OCI-LY1 (cell line): ENCODE data around the gene PTPN18.
A peak's percentile ranks its signal among the peaks of the same experiment; 100 is the strongest.

Experiments used
- H2AFZ ChIP-seq: fragments of 200-600 bp; sonication (generic), shearing (Covaris generic); 2 replicates; pipeline ENCODE4 v1.6.0; 2014; ENCODE audit warnings: antibody characterized with exemption, mild to moderate bottlenecking, low read length
- H3F3A ChIP-seq: fragments of 200-600 bp; sonication (generic), shearing (Covaris generic); 2 replicates; pipeline ENCODE4 v1.6.0; 2014; ENCODE audit warnings: mild to moderate bottlenecking, antibody characterized with exemption, low read length, moderate library complexity; ENCODE audit not compliant: insufficient read depth
- H3K27ac ChIP-seq: fragments of 200-600 bp; sonication (generic); 2 replicates; pipeline ENCODE4 v1.5.1; 2014; ENCODE audit warnings: low read length, mixed run types, mild to moderate bottlenecking, low read depth; ENCODE audit not compliant: poor library complexity, severe bottlenecking
- H3K27me3 ChIP-seq: fragments of 200-600 bp; sonication (generic); 2 replicates; pipeline ENCODE4 v1.6.0; 2014; ENCODE audit warnings: antibody characterized with exemption, mild to moderate bottlenecking, low read length, moderate library complexity; ENCODE audit not compliant: insufficient read depth
- H3K36me3 ChIP-seq: fragments of 200-600 bp; sonication (generic); 2 replicates; pipeline ENCODE4 v1.6.1; 2014; ENCODE audit warnings: mild to moderate bottlenecking, antibody characterized with exemption, low read length, moderate library complexity, mixed read lengths; ENCODE audit not compliant: insufficient read depth
- H3K4me1 ChIP-seq: fragments of 200-600 bp; sonication (generic); 2 replicates; pipeline ENCODE4 v1.5.1; 2014; ENCODE audit warnings: mild to moderate bottlenecking, low read length, moderate library complexity; ENCODE audit not compliant: insufficient read depth, severe bottlenecking
- H3K4me2 ChIP-seq: fragments of 200-600 bp; sonication (generic), shearing (Covaris generic); 2 replicates; pipeline ENCODE4 v1.6.1; 2014; ENCODE audit warnings: low read length
- H3K4me3 ChIP-seq: fragments of 200-600 bp; sonication (generic); 2 replicates; pipeline ENCODE4 v1.5.1; 2014; ENCODE audit warnings: low read length, low read depth, mild to moderate bottlenecking, mixed read lengths; ENCODE audit not compliant: poor library complexity, severe bottlenecking
- H3K79me2 ChIP-seq: fragments of 200-600 bp; shearing (Covaris generic); 2 replicates; pipeline ENCODE4 v1.6.1; 2016; ENCODE audit warnings: mixed run types, low read length, mixed read lengths; ENCODE audit not compliant: insufficient read depth
- H3K9ac ChIP-seq: fragments of 200-600 bp; sonication (generic), shearing (Covaris generic); 2 replicates; pipeline ENCODE4 v1.6.1; 2014; ENCODE audit warnings: mild to moderate bottlenecking, low read length, mixed read lengths
- H3K9me2 ChIP-seq: fragments of 200-600 bp; sonication (generic), shearing (Covaris generic); 2 replicates; pipeline ENCODE4 v1.6.1; 2014; ENCODE audit warnings: low read depth, mild to moderate bottlenecking, low read length, mixed read lengths
- H3K9me3 ChIP-seq: fragments of 200-600 bp; shearing (Covaris generic); 2 replicates; pipeline ENCODE4 v1.6.1; 2014; ENCODE audit warnings: low read length, mixed read lengths
- H4K20me1 ChIP-seq: fragments of 200-600 bp; sonication (generic), shearing (Covaris generic); 2 replicates; pipeline ENCODE4 v1.6.0; 2016; ENCODE audit warnings: mild to moderate bottlenecking, low read length; ENCODE audit not compliant: insufficient read depth
- EZH2 ChIP-seq: fragments of 200-600 bp; sonication (generic), shearing (Covaris generic); IDR thresholded peaks from 2 replicates; pipeline ENCODE4 v1.8.0; 2017; ENCODE audit warnings: borderline replicate concordance, mixed run types, mild to moderate bottlenecking, antibody characterized with exemption, low read length, moderate library complexity, mixed read lengths
- TF ChIP-seq, protein P1 (sequence below): fragments of 200-600 bp; sonication (generic), shearing (Covaris generic); IDR thresholded peaks from 2 replicates; pipeline ENCODE4 v1.5.1; 2017; ENCODE audit warnings: mild to moderate bottlenecking, antibody characterized with exemption, low read length, moderate library complexity, mixed read lengths

The PTPN18 gene

DNA sequence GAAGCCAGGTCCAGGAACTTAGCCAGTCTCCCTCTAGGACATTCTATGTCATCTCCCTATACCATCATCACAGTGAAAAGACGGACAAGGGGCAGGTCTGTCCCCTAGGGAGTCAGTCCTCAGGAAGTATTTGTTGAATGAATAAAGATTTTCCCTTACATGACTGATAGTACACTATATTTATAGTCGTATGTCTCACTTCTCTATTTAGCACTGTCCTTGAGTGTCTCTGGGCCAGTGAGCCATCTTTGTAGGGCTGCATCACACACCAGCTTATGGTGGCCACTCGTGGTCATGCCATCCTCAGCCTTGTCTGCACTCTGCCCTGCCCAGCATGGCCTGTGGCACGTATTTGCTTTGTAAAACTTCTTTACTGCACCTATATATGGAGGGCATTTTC lies 25.8 kb downstream of the PTPN18 start:
- Histone ChIP-seq H3K27me3 (no peaks in the 10 kb centered on the region), H3K4me3 (no peak overlapping the region), H3K9ac (peak overlapping the region; percentile 40; the same call in 1 of the 2 replicates), H3K79me2 (peaks cover 9% of the 10 kb centered on the region; the same call in 1 of the 2 replicates), H3F3A (no peaks in the 10 kb centered on the region), H3K9me2 (no peaks in the 10 kb centered on the region), H4K20me1 (no peaks in the 10 kb centered on the region), H3K36me3 (peaks cover 60% of the 10 kb centered on the region), H2AFZ (no peak overlapping the region), H3K9me3 (no peaks in the 10 kb centered on the region), H3K4me1 (peaks cover 79% of the 10 kb centered on the region), H3K4me2 (peak overlapping the region; percentile 36; the same call in 1 of the 2 replicates), H3K27ac (peak overlapping the region; percentile 92)
- TF ChIP-seq EZH2: no peak
- TF ChIP-seq, protein P1, sequence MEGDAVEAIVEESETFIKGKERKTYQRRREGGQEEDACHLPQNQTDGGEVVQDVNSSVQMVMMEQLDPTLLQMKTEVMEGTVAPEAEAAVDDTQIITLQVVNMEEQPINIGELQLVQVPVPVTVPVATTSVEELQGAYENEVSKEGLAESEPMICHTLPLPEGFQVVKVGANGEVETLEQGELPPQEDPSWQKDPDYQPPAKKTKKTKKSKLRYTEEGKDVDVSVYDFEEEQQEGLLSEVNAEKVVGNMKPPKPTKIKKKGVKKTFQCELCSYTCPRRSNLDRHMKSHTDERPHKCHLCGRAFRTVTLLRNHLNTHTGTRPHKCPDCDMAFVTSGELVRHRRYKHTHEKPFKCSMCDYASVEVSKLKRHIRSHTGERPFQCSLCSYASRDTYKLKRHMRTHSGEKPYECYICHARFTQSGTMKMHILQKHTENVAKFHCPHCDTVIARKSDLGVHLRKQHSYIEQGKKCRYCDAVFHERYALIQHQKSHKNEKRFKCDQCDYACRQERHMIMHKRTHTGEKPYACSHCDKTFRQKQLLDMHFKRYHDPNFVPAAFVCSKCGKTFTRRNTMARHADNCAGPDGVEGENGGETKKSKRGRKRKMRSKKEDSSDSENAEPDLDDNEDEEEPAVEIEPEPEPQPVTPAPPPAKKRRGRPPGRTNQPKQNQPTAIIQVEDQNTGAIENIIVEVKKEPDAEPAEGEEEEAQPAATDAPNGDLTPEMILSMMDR: no peak

DNA sequence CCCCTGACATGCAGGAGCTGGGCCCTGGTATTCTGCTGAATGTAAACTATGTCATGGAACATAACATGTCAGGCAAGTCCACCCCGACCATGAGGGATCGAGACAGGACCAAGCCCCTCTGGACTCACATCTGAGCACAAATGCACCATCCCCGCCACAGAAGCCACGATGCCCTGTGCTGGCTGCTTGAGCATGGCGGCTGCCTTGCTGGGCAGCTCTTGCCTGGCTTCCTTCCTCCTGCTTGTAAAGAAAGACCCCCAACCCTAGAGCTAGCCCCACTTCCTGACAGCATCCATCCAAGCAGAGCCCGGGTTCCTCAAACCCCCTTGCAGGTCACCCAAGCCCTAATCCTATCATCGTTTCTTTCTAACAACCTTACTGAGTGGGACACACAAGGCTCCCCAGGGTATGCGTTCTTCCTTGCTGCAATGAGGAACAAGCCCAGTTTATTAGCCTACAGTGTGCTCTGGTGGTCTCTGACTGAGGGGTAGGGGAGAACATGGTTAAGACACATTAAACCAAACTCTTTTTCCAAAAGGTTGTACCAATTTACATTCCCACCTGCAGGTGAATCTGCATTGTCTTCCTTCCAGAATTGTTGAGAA lies 26.6 kb downstream of the PTPN18 start:
- H3K4me2 ChIP-seq: no peak overlapping the region
- no peaks in the 10 kb centered on the region for H4K20me1 ChIP-seq
- H2AFZ ChIP-seq: no peak overlapping the region
- peaks cover 56% of the 10 kb centered on the region for H3K36me3 ChIP-seq
- no peak for TF ChIP-seq EZH2
- TF ChIP-seq, protein P1: no peak
- H3K27ac ChIP-seq: peak overlapping the region; percentile 92
- H3K27me3 ChIP-seq: no peaks in the 10 kb centered on the region
- no peak overlapping the region for H3K9ac ChIP-seq
- H3K9me2 ChIP-seq: no peaks in the 10 kb centered on the region
- H3K9me3 ChIP-seq: no peaks in the 10 kb centered on the region
- H3K79me2 ChIP-seq: peaks cover 9% of the 10 kb centered on the region; the same call in 1 of the 2 replicates
- H3K4me1 ChIP-seq: peaks cover 79% of the 10 kb centered on the region
- H3K4me3 ChIP-seq: no peak overlapping the region
- H3F3A ChIP-seq: no peaks in the 10 kb centered on the region

DNA sequence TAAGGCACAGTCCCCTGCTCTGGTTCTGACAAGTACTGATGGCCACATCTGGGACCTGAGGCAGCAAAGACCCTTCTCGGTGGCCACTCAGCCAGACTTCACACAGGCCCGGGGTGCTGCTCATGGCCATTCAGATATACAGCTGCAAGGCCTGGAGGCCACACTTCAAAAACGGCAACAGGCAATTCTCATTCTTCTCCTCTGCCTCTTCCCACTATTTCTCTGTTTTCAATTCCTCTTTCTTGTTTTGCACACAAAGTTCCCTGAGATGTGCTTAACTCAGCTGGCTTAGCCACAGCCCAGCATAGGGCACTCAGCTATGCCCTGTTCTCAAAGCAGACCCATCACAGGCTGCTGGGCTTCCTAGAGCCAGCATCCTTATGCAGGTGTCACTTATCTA lies 29.9 kb downstream of the PTPN18 start:
- Histone ChIP-seq H3K9me2 (no peaks in the 10 kb centered on the region), H3K4me2 (peak overlapping the region; percentile 35), H3K9me3 (no peaks in the 10 kb centered on the region), H3K36me3 (peaks cover 28% of the 10 kb centered on the region), H3K27ac (peak overlapping the region; percentile 100), H2AFZ (no peak overlapping the region), H3K4me1 (peaks cover 79% of the 10 kb centered on the region), H4K20me1 (no peaks in the 10 kb centered on the region), H3K79me2 (no peaks in the 10 kb centered on the region), H3F3A (0 out of 2 replicates have a peak, but pooled peaks cover 6% of the 10 kb centered on the region), H3K4me3 (no peak overlapping the region), H3K9ac (peak overlapping the region; percentile 40), H3K27me3 (no peaks in the 10 kb centered on the region)
- no peak for TF ChIP-seq EZH2
- TF ChIP-seq, protein P1: no peak
